LNCAP (cell line): ENCODE data around the gene PEX12.

Experiments used
- CTCF ChIP-seq: fragments of 450-650 bp; IDR thresholded peaks from 2 replicates; pipeline ENCODE4 v1.5.1; 2017; ENCODE audit warnings: mild to moderate bottlenecking

Gene PEX12

GRCh38 chr17:35529866-35530265 lies 48.5 kb downstream of the PEX12 start:
- no peak for TF ChIP-seq CTCF
